HG03457 (cell line): Measurements from ENCODE around the gene LRRC41.
"Not testable (repeated sequence)": the region's sequence is repeated elsewhere in the genome, so short reads cannot be mapped to it uniquely, and the experiment has no call there.

Source experiments
- ATAC-seq: cut with Tn5 transposase; IDR thresholded peaks from one replicate; pipeline ENCODE4 v1.9.1; 2021; ENCODE audit warnings: moderate number of reproducible peaks; ENCODE audit not compliant: unreplicated experiment

The LRRC41 gene, protein sequence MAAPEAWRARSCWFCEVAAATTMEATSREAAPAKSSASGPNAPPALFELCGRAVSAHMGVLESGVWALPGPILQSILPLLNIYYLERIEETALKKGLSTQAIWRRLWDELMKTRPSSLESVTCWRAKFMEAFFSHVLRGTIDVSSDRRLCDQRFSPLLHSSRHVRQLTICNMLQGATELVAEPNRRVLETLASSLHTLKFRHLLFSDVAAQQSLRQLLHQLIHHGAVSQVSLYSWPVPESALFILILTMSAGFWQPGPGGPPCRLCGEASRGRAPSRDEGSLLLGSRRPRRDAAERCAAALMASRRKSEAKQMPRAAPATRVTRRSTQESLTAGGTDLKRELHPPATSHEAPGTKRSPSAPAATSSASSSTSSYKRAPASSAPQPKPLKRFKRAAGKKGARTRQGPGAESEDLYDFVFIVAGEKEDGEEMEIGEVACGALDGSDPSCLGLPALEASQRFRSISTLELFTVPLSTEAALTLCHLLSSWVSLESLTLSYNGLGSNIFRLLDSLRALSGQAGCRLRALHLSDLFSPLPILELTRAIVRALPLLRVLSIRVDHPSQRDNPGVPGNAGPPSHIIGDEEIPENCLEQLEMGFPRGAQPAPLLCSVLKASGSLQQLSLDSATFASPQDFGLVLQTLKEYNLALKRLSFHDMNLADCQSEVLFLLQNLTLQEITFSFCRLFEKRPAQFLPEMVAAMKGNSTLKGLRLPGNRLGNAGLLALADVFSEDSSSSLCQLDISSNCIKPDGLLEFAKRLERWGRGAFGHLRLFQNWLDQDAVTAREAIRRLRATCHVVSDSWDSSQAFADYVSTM

DNA sequence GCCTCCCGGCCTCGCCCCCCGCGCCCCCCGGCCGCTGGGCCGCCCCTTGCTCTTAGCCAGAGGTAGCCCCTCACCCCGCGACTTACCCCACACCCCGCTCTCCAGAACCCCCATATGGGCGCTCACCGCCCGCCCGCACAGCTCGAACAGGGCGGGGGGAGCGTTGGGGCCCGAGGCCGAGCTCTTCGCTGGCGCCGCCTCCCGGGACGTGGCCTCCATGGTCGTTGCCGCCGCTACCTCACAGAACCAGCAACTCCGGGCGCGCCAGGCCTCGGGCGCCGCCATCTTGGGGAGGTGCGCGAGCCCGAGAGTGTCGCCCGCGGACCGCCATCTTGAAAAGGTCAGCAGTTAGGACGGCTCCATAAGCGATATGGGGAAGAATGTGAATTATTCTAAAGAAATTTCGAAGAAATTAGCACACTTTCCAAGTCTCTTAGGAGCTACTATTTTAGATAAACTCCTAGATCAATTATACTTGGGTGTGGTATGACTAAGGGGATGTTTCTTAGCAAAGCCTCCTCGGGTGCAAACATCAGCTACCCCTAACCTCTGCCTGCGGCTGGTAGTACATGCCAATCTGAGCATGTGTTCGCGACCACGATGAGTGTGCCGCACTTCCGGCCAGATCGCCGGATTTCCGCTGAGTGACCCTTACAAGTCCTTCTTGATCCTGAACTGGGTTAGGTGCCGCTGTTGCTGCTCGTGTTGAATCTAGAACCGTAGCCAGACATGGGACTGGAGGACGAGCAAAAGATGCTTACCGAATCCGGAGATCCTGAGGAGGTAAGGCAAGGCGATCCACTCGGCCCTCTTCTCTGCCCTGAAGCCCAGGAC, at the start of gene LRRC41, which contains the start of gene UQCRH:
LRRC41 (minus strand) TSS at position 579 of the 834 bp plus-strand sequence; CDS start at position 285, 294 bp downstream.
UQCRH (plus strand) TSS at position 661 of the 834 bp plus-strand sequence; CDS start at position 730, 69 bp downstream.
- ATAC-seq = peak; percentile 67

DNA sequence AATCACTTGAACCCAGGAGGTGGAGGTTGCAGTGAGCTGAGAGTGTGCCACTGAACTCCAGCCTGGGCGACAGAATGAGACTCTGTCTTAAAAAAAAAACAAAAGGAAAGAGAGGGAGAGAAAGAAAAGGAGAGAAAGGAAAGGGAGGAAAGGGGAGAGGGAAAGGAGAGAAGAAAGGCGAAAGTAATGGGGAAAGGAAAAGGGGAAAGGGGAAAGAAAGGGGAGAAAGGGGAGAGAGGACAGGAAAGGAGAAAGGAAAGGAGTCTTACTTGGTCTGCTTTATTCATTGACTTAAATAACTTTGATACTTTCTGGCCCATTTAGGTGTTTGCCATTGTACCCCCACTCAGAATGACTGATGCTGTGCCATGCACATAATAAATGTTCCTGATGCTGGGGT, 48.9 kb upstream of the LRRC41 start:
- ATAC-seq = no peak

DNA sequence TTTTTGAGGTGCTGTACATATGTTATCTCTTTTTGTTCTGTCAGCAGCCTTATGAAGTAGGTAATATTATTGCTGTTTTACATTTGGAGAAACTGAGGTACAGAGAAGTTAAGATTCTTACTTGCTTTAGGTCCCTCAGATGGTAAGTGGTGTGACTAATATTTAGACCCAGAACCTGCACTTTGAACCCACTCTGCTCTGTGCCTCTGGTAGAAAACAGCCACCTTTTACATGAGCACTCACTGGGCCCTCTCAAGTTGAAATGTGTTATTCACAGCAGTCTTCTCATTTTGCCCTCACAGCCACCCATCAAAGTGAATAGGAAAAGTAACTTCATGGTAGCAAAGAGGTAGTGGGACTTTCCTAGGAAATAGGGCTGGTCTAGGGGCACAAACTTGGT, 41.9 kb upstream of the LRRC41 start:
- ATAC-seq = no peak

DNA sequence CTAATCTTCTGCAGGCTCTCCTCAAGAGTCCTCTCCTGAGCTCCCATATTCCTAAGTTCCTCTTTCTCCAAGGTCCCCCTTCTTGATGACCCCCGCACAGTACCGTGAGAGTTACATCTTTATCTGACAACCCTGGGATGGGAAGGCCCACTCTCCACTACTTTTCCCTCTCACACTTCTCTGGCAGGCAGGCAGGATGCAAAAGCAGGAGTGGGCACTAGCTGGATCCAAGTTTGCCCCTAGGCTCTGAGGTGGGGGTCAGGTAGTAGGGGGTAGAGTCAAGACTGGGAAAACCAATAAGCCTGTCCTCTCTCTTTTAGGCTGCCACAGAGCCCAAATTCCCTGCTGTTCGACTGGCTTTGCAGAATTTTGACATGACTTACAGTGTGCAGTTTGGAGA, 41.1 kb upstream of the LRRC41 start:
- ATAC-seq = no peak

DNA sequence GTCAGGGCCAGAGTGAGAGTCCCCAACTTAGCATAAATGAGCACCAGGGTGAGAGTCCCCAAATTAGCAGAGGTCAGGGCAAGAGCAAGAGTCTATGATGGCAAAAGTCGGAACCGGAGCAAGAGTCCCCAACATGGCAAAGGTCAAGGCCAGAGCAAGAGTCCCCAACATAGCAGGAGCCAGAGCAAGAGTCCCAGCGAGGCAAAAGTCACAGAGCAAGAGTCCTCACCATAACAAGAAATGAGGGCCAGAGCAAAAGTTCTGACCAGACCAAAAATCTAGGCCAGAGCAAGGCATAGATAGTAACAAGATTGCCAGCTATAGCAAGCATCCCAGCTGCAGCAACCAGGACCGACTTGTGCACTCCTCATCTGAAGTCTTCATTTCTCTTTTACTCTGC, 40.3 kb upstream of the LRRC41 start:
- no peak for ATAC-seq

DNA sequence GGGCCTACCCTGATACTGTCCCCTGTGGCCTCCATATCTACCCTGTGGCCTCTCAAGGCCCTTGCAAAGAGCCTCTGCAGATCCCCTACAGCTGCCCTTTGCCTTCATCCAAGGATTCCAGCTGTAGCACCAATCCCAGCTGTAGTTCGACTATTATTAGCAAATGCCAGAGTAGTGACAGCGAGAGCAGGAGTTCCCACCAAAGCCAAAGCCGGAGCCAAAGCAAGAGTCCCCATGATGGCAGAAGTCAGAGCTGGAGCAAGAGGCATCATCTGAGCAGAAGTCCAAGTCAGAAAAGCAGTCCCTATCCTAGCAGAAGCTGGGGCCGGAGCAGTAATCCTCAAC, 39.9 kb upstream of the LRRC41 start:
- ATAC-seq = no peak

DNA sequence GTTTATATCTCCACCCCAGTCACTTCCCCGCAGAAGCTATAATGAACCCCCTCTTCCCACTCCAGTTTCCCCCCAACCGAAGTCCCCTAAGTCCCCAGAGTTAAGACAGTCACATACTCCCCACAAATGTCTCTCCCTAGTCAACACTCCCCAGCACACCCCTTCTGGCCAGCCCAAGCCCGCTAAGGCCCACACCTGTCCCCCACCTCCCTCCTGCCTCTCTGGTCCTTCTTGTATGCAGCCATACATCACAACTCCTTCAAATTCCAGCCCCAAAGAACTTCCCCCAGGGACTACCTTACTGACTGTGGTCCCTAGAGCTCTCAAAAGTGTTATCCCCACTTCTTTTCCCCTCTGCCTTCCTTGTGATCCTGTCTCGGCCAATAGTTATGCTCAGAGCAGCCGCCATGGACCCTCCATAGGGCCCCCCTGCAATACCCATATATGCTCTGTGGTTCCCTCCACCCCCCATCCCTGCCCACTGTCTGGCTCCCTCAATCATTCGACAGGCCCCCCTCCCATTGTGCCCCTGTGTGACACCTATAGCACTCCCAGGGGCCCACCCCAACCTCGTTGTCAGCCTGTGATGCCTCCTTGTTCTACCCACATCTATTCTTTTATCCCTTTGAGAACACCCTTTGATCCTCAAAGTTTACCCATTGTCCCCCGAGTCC, 39.4 kb upstream of the LRRC41 start:
- ATAC-seq = no peak

DNA sequence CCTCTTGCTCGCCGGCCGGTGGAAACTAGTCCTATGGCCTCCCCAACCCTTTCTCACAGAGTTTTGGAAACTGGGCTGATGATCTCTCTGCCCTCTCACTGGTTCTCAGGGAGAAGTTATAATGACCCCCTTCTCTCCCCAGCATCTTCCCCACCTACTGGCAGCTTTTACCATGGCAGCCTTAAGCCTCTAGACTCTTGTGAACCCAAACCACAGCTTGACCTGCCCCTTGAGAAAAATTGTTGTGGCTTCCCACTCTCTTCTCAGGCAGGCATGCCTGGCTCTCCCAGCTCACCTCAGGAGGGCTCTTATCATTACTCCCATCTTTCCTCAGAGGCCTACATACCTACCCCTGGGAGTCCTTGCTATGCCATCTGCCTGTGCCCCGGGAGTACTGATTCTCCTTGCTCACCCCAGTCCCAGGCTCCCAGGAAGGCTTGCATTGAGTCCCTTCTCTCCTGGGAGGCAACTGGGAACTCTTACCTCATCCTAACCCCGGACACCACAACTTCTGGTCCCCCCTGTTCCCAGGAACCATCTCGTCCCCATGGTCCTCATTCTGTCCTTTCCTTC, 38.8 kb upstream of the LRRC41 start:
- ATAC-seq = no peak

DNA sequence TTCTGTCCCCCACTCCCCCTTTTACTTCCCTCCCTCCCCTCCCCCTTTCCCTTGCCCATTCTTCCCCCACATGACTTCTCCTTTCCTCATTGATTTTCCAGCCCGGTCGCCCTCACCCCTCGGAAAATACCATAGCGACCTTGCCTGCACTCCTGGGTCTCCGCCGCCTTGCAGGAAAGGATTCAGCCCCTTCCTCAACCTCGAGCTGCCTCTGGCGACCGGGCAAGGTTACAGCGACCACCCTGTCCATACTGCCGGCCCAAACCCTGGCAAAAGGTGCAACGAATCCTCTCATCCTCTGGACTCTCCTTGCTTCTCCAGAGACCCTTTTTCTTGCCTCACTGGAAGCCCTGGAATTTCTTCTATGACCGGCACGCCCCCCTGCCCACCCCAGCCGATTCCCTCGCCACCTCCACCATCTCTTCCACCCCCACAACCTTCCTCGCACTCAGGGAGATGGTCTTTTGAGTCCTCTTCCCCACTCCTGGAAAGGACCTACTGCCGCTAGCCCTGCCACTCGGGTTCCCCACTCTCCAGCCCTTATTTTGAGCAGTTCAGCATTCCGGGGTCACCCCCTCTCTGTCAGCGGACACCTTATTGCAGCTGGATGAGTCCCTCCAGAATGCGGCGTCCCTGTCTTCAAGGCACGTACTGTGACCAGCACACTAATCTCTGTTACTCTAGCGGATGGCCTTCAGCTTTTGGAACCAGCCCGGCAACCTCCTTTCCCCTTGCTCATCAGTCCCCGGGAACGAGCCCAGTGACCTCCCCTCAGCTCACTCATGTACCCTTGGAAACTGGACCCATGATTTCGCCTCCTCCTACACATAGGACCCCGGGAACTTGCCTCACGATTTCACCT, 38.0 kb upstream of the LRRC41 start:
- ATAC-seq = no peak

DNA sequence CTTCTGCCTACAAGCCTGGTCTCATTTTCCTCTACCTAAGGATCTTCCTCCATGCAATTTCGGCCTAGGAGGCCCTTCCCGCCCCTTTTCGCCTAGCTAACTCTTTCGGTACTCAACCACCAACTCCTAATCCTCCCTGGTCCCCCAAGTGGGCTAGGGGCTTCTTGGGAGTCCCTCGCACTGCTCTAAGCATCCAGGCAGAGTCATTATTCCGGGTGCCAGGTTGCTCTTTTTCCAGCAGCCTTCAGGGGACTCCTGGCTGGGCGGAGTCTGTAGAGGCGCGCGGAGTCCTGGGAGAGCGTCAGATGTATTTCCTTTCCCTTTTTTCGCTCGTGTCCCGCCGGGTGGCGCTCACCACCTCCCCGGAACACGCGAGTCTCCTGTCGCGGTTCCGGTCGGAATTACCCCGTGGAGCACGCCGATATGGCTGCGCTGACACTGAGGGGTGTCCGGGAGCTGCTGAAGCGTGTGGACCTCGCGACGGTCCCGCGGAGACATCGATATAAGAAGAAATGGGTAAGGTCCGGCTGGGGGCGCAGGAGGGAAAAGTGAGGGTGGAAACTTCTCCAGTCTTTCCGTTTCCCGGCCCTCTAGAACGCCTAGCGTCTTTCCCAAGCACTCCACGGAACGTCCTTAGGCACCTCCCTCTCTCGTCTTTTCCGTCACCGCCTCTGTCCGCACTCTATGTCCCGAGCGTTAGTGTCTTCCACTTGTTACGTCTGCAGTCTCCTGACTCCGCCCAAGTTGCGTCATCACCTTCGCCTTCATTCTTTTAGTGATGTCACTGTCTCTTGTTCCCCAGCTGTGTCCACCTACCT, 37.2 kb upstream of the LRRC41 start, which contains the start of gene NSUN4:
NSUN4 (plus strand) TSS at position 404 of the 818 bp plus-strand sequence; CDS start at position 424, 20 bp downstream.
- peak; percentile 71 for ATAC-seq

DNA sequence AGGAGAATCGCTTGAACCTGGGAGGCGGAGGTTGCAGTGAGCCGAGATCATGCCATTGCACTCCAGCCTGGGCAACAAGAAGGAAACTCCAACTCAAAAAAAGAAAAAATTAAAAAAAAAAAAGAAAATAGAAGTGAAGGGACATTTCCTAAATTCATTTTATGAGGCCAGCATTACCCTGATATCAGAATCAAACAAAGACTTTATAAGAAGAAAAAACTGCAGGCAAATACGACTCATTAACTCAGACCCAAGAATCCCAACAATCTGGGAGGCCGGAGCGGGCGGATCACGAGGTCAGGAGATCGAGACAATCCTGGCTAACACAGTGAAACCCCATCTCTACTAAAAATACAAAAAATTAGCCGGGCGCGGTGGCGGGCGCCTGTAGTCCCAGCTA, 34.0 kb upstream of the LRRC41 start:
- not testable (repeated sequence) for ATAC-seq

DNA sequence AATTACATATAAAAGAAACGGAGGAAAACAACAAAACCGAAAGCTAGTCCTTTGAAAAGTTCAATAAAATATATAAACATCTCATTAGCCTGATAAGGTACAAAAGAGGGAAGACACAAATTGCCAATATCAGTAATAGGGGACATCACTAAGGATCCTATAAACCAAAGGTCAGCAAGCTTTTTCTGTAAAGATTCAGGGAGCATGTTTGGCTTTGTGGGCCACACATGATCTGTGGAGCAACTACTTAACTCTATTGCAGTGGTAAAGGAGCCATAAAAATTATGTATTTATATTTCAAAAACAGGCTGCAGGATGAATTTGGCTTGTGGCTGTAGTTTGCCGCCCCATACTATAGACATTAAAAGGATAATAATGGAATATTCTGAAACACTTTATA, 31.7 kb upstream of the LRRC41 start:
- no peak for ATAC-seq

DNA sequence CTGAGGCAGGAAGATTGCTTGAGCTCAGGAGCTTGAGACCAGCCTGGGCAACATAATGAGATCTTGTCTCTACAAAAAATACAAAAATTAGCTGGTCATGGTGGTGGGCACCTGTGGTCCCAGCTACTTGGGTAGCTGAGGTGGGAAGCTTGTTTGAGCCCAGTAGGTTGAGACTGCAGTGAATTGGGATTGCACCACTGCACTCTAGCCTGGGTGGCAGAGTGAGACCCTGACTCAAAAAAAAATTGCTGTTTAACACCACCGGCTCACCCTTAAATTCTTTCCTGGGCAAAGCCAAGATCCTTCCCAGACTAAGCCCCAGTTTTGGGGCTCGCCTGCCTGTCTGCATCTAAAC, 30.6 kb upstream of the LRRC41 start:
- no peak for ATAC-seq

DNA sequence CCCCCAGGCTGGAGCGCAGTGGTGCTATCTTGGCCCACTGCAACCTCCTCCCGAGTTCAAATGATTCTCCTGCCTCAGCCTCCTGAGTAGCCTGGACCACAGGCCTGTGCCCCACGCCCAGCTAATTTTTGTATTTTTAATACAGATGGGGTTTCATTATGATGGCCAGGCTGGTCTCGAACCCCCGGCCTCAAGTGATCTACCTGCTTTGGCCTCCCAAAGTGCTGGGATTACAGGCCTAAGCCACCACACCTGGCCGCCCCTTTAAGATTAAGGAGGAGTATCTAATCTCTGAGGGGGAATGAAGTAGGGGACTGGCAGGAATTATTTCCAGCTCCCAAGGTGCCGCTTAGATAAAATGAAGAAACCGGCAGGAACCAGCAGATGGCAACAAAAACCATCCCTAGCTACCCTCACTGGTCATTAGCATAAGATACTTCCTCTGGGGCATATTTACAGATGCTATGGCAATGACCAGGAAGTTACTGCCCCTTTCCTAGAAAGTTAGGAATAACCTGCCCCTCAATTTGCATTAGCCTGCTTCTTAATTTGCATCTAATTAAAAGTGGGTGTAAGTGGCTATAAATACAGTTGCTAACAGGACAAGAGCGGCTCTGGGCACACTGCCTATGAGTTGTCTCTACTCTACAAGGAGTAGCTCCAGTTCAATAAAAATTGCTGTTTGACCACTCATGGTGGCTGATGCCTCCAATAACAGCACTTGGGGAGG, 30.0 kb upstream of the LRRC41 start:
- ATAC-seq = peak; percentile 52

DNA sequence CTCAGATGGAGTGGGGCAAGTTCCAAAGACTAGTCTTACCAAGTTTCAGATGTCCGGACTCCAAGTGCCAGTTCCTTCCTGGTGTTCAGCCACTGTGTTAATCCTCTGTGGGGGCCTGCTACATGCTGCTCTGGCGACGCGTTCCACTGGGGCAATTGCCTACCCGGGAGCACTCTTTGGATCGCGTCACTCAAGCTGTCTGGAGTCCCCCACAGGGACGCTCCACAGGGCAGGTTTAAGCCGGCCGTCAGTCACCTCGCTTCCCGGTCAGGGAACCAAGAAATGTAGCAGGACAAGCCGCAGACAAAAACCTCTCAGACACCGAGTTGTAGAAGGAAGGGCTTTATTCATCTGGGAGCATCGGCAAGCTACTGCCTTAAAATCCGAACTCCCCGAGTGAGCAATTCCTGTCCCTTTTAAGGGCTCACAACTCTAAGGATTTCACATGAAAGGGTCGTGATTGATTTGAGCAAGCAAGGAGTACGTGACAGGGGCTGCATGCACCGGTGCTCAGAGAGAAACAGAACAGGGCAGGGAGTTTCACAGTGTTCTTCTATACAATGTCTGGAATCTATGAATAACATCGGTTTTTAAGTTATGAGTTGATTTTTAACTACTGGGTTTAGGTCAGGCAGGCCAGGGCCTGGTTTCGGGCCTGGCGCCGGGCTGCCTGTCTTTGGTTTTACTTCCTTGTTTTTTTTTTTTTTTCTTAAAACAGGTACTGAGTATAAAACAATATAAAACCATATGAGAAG, 28.5 kb upstream of the LRRC41 start:
- not testable (repeated sequence) for ATAC-seq

DNA sequence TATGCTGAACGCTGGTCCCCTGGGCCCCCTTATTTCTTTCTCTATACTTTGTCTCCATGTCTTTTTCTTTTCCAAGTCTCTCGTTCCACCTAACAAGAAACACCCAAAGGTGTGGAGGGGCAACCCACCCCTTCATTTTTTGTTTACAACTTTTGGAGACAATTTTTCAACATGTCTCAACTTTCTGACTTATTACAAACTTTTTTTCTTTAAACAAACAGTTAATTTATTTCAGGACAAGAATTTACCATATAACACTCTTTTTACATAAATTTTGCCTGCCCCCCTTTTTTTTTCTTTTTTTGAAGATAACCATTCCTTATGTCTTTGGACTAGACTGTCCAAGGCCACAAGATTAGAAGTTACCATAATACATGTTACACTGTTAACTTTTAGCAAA, 27.0 kb upstream of the LRRC41 start:
- ATAC-seq = not testable (repeated sequence)

DNA sequence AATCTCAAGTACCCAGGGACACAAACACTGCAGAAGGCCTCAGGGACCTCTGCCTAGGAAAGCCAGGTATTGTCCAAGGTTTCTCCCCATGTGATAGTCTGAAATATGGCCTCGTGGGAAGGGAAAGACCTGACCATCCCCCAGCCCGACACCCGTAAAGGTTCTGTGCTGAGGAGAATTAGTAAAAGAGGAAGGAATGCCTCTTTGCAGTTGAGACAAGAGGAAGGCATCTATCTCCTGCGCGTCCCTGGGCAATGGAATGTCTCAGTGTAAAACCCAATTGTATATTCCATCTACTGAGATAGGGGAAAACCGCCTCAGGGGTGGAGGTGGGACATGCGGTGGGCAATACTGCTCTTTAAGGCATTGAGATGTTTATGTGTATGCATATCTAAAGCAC, 26.4 kb upstream of the LRRC41 start:
- not testable (repeated sequence) for ATAC-seq
